Endodermal cell (in vitro differentiated cells): ENCODE results near the gene NUP188. TPM values are rescaled to one million over a fixed set of nuclear protein-coding genes. Genes with fewer than 3 reads are reported as not detected.
"Not testable (repeated sequence)": the region's sequence is repeated elsewhere in the genome, so short reads cannot be mapped to it uniquely, and the experiment has no call there.

Experiments
- DNase-seq: peaks from one replicate; pipeline ENCODE4 v3.0.0-alpha.2; 2017
- H3K27ac ChIP-seq: 2 replicates; pipeline ENCODE4 v1.5.1; 2013; ENCODE audit warnings: mild to moderate bottlenecking, low read depth, low read length, moderate library complexity
- H3K27me3 ChIP-seq: 2 replicates; pipeline ENCODE4 v1.6.1; 2013; ENCODE audit warnings: mild to moderate bottlenecking, low read length, moderate library complexity; ENCODE audit not compliant: insufficient read depth, control insufficient read depth, poor library complexity, severe bottlenecking
- H3K36me3 ChIP-seq: 2 replicates; pipeline ENCODE4 v1.7.0; 2013; ENCODE audit warnings: mild to moderate bottlenecking, low read length, moderate library complexity; ENCODE audit not compliant: control insufficient read depth, insufficient read depth
- H3K4me1 ChIP-seq: one replicate; pipeline ENCODE4 v1.7.0; 2013; ENCODE audit warnings: low read length; ENCODE audit not compliant: control insufficient read depth, insufficient read depth
- H3K4me3 ChIP-seq: 2 replicates; pipeline ENCODE4 v1.5.1; 2013; ENCODE audit warnings: mild to moderate bottlenecking, low read length, moderate library complexity
- H3K9ac ChIP-seq: 2 replicates; pipeline ENCODE4 v1.6.1; 2013; ENCODE audit warnings: mild to moderate bottlenecking, low read length, moderate library complexity; ENCODE audit not compliant: poor library complexity, severe bottlenecking; ENCODE audit errors: extremely low read depth
- H3K9me3 ChIP-seq: 2 replicates; pipeline ENCODE4 v1.6.1; 2013; ENCODE audit warnings: mild to moderate bottlenecking, low read length, moderate library complexity; ENCODE audit not compliant: control insufficient read depth
- H3K27ac Mint-ChIP-seq: 2 replicates; pipeline ENCODE4 v1.8.0; 2020; ENCODE audit warnings: mixed read lengths
- H3K27me3 Mint-ChIP-seq: 2 replicates; pipeline ENCODE4 v1.8.0; 2021; ENCODE audit warnings: mild to moderate bottlenecking, mixed read lengths; ENCODE audit not compliant: insufficient read depth
- H3K36me3 Mint-ChIP-seq: 2 replicates; pipeline ENCODE4 v1.8.0; 2020; ENCODE audit warnings: low read depth, mixed read lengths
- H3K4me1 Mint-ChIP-seq: 2 replicates; pipeline ENCODE4 v1.8.0; 2020; ENCODE audit warnings: mixed read lengths
- H3K4me3 Mint-ChIP-seq: 2 replicates; pipeline ENCODE4 v1.8.0; 2020; ENCODE audit warnings: mild to moderate bottlenecking, moderate library complexity, mixed read lengths
- H3K9me3 Mint-ChIP-seq: 2 replicates; pipeline ENCODE4 v1.8.0; 2020; ENCODE audit warnings: mild to moderate bottlenecking, mixed read lengths
- WGBS, 2 experiments: methylation state at CpG; one replicate each; pipeline versions ENCODE4 v1.1.5 to v1.1.7; 2013; ENCODE audit warnings: missing lambda C conversion rate in 2 of 2, mixed read lengths in 1 of 2; ENCODE audit not compliant: insufficient coverage in 1 of 2, insufficient read length in 1 of 2; 5-methylcytosine and 5-hydroxymethylcytosine counted together
- total RNA-seq, 2 donors: library from RNA; stranded (reverse); fragmentation: NEBNext Ultra II Directional in 1 of 2; extraction: Animal tissue kit (Norgen Biotek cat#: 25700) in 1 of 2; gene quantifications; 2 replicates in 1 of 2; 3 replicates in 1 of 2; pipeline ENCODE4 v1.2.1, GENCODE V29; 2021
- TF ChIP-seq, protein P1 (sequence below): fragments of 200-600 bp; sonication (generic); conservative IDR thresholded peaks from 2 replicates; pipeline ENCODE4 v1.5.0; 2021; ENCODE audit warnings: antibody characterized with exemption, mild to moderate bottlenecking

Gene NUP188
- total RNA-seq, 2 donors from 2014 or later: 89.8 to 94.8 TPM

DNA sequence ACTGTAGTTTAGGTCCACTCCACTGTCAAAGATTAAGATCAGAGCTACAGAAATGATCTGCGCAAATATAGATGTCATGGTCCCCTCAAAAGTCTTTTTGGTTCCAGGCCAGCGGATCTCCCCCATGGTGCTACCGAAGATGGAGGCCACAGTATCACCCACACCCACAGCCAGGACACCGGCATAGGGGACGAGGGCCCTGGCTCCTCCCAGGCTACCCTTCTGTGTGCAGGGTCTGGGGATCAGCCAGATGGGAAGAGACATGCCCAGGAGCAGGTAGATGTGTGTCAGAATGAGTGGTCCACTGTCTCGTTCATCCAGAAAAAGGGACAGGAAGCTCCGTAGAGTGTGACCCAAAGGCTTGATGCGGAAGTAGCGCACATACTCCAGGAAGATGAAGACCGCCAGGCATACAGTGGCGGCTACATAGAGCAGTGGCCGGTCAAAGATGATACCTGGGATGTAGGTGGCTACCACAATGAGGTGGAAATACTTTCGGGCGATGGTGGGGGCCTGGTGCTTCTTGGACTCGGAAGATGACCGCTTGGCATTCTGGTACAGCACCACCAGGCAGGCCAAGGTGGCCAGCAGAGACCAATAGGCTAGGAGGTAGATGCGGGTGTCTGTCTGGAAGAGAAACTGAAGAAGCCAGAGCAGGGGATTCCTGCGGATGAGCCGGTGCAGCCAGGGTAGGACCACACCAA is 1.5 kb upstream of the NUP188 start:
- 96 to 98% methylated on average over 15 to 19 of the region's 19 CpGs for WGBS, 2 experiments
- H3K9me3 Mint-ChIP-seq: no peaks in the 10 kb centered on the region
- peaks cover 16% of the 10 kb centered on the region for H3K36me3 ChIP-seq
- no peaks in the 10 kb centered on the region for H3K9me3 ChIP-seq
- no peak for DNase-seq
- TF ChIP-seq, protein P1, sequence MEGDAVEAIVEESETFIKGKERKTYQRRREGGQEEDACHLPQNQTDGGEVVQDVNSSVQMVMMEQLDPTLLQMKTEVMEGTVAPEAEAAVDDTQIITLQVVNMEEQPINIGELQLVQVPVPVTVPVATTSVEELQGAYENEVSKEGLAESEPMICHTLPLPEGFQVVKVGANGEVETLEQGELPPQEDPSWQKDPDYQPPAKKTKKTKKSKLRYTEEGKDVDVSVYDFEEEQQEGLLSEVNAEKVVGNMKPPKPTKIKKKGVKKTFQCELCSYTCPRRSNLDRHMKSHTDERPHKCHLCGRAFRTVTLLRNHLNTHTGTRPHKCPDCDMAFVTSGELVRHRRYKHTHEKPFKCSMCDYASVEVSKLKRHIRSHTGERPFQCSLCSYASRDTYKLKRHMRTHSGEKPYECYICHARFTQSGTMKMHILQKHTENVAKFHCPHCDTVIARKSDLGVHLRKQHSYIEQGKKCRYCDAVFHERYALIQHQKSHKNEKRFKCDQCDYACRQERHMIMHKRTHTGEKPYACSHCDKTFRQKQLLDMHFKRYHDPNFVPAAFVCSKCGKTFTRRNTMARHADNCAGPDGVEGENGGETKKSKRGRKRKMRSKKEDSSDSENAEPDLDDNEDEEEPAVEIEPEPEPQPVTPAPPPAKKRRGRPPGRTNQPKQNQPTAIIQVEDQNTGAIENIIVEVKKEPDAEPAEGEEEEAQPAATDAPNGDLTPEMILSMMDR: no peak
- no peaks in the 10 kb centered on the region for H3K27me3 ChIP-seq
- H3K27ac ChIP-seq: no peak overlapping the region
- peak overlapping the region; percentile 89 for H3K4me3 Mint-ChIP-seq
- H3K4me1 ChIP-seq: peaks cover 3% of the 10 kb centered on the region
- H3K4me3 ChIP-seq: peak overlapping the region; percentile 95
- H3K36me3 Mint-ChIP-seq: peaks cover 14% of the 10 kb centered on the region
- H3K27me3 Mint-ChIP-seq: no peaks in the 10 kb centered on the region
- H3K9ac ChIP-seq: no peak overlapping the region
- H3K4me1 Mint-ChIP-seq: peaks cover 12% of the 10 kb centered on the region
- H3K27ac Mint-ChIP-seq: no peak overlapping the region

DNA sequence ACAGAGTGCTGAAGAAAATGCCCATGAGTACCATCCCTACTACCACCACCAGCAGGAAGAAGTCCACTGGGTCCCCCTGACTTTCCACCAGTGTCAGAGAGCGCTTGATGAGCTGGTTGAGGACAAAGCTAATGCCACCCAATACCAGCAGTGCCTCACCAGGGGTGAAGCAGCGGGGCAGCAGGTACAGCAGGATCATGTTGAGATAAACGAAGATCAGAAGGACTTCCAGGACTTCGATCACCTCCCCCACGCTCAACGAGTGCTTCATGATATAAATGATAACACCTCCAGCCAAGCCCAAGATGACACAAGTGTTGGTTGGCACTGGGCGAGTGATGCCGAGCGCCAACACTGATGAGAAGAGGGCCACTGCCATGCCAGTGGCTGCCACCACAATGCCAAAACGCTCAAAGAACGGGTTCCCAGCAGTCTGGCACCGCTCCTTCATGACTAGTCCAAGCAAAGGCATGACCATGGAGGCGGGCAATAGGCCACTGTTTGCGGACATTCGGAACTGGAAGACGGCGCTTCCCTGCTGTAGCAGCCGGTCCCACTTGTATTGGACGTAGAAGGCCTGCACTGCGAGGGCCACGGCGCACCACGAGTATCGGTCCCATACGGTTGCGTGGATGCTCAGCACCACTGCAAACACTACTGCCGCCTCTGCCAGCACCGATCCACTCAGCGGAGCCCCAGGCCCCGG is 775 bp upstream of the NUP188 start:
- Mint-ChIP-seq H3K4me3 (peak overlapping the region; percentile 89), H3K27ac (peak overlapping the region; percentile 98), H3K9me3 (no peaks in the 10 kb centered on the region), H3K27me3 (no peaks in the 10 kb centered on the region), H3K36me3 (peaks cover 20% of the 10 kb centered on the region), H3K4me1 (peaks cover 12% of the 10 kb centered on the region)
- peaks cover 3% of the 10 kb centered on the region for H3K4me1 ChIP-seq
- H3K36me3 ChIP-seq: peaks cover 24% of the 10 kb centered on the region
- H3K4me3 ChIP-seq: peak overlapping the region; percentile 95
- TF ChIP-seq, protein P1: no peak
- H3K9ac ChIP-seq: peak overlapping the region; percentile 92
- no peak for DNase-seq
- WGBS, 2 experiments: 40 to 45% methylated on average over 25 to 30 of the region's 30 CpGs
- H3K9me3 ChIP-seq: no peaks in the 10 kb centered on the region
- H3K27me3 ChIP-seq: no peaks in the 10 kb centered on the region
- H3K27ac ChIP-seq: no peak overlapping the region

DNA sequence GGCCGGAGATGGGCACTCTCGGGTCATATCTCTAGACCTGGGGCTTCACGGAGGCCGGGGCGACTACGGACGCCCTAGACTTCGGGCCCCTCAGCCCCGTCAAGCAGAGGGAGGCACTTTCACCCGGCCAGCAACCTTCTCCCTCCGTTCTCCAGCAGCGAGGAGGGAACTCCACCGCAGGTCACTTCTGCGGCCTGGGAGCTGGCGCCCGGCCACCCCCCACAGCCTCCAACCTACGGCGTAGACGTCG is 297 bp upstream of the NUP188 start:
- peaks cover 24% of the 10 kb centered on the region for H3K36me3 ChIP-seq
- H3K27me3 Mint-ChIP-seq: no peaks in the 10 kb centered on the region
- no peak overlapping the region for H3K27ac ChIP-seq
- no peak for DNase-seq
- H3K9me3 ChIP-seq: no peaks in the 10 kb centered on the region
- H3K27me3 ChIP-seq: no peaks in the 10 kb centered on the region
- WGBS, 2 experiments: 0 to 3% methylated on average over 5 to 20 of the region's 20 CpGs
- TF ChIP-seq, protein P1: no peak
- H3K4me3 Mint-ChIP-seq: peak overlapping the region; percentile 89
- H3K4me1 ChIP-seq: peaks cover 3% of the 10 kb centered on the region
- peak overlapping the region; percentile 98 for H3K27ac Mint-ChIP-seq
- H3K4me1 Mint-ChIP-seq: peaks cover 12% of the 10 kb centered on the region
- no peaks in the 10 kb centered on the region for H3K9me3 Mint-ChIP-seq
- peak overlapping the region; percentile 92 for H3K9ac ChIP-seq
- peaks cover 20% of the 10 kb centered on the region for H3K36me3 Mint-ChIP-seq
- peak overlapping the region; percentile 95 for H3K4me3 ChIP-seq

DNA sequence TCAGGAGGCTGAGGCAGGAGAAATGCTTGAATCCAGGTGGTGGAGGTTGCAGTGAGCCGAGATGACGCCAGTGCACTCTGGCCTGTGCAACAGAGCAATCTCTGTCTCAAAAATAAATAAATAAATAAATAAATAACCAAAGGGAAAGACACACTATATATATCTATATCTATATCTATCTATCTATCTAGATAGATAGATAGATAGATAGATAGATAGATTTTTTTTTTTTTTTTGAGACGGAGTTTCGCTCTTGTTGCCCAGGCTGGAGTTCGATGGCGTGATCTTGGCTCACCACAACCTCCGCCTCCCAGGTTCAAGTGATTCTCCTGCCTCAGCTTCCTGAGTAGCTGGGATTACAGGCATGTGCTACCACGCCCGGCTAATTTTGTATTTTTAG is 13.9 kb downstream of the NUP188 start:
- peaks cover 53% of the 10 kb centered on the region for H3K36me3 Mint-ChIP-seq
- 87 to 100% methylated on average over 5 to 9 of the region's 9 CpGs for WGBS, 2 experiments

More for the DNA sequence above, 13.9 kb downstream of the NUP188 start:
- not testable (repeated sequence) for H3K9me3 Mint-ChIP-seq, H3K27ac Mint-ChIP-seq, H3K27ac ChIP-seq, H3K4me1 Mint-ChIP-seq, H3K27me3 Mint-ChIP-seq, DNase-seq, H3K4me3 ChIP-seq, H3K4me3 Mint-ChIP-seq, H3K27me3 ChIP-seq, H3K4me1 ChIP-seq, H3K9ac ChIP-seq, H3K9me3 ChIP-seq
- H3K36me3 ChIP-seq: peaks cover 71% of the 10 kb centered on the region
